Gastrocnemius medialis (tissue), 4 donors: Measurements from ENCODE around the gene DDX56. TPM values are rescaled to one million over a fixed set of nuclear protein-coding genes. Genes with fewer than 3 reads are reported as not detected.

ENCODE experiments used
- ATAC-seq, 2 donors: fragments of 150-250 bp; one replicate each; pipeline ENCODE4 v1.9.1; 2016
- DNase-seq, 2 donors: peaks; one replicate each; pipeline ENCODE4 v3.0.0-alpha.2; 2019
- H3K27ac ChIP-seq, 4 donors: fragments of 200-600 bp; sonication (generic); 1 replicate in 1 of 4; 2 replicates in 3 of 4; pipeline ENCODE4 v1.5.1; 2016 to 2018; ENCODE audit warnings: mild to moderate bottlenecking in 2 of 4, moderate library complexity in 1 of 4
- H3K27me3 ChIP-seq, 3 donors: fragments of 200-600 bp; sonication (generic) in 2 of 3; 1 replicate in 1 of 3; 2 replicates in 2 of 3; pipeline versions ENCODE4 v1.5.1 to v1.6.0; 2016 to 2019; ENCODE audit warnings: mild to moderate bottlenecking in 1 of 3, moderate library complexity in 1 of 3
- H3K36me3 ChIP-seq, 2 donors: fragments of 200-600 bp; sonication (generic) in 1 of 2; one replicate each; pipeline ENCODE4 v1.5.1; 2017 to 2018
- H3K4me1 ChIP-seq, 2 donors: fragments of 200-600 bp; sonication (generic) in 1 of 2; one replicate each; pipeline ENCODE4 v1.5.1; 2016 to 2017; ENCODE audit warnings: mild to moderate bottlenecking in 2 of 2
- H3K4me3 ChIP-seq, 4 donors: fragments of 200-600 bp; sonication (generic) in 3 of 4; 1 replicate in 1 of 4; 2 replicates in 3 of 4; pipeline ENCODE4 v1.5.1; 2016 to 2019; ENCODE audit warnings: mild to moderate bottlenecking in 2 of 4
- H3K9me3 ChIP-seq, 3 donors: fragments of 200-600 bp; sonication (generic) in 2 of 3; 1 replicate in 1 of 3; 2 replicates in 2 of 3; pipeline ENCODE4 v1.5.1; 2016 to 2019
- CTCF ChIP-seq, 5 experiments: fragments of 450-650 bp in 3 of 5; fragments of 200-600 bp in 2 of 5; sonication (generic) in 2 of 5; IDR thresholded peaks in 4 of 5; conservative IDR thresholded peaks in 1 of 5; 1 replicate in 4 of 5; 2 replicates in 1 of 5; pipeline ENCODE4 v1.5.1; 2016 to 2019; ENCODE audit warnings: antibody characterized with exemption in 5 of 5, mild to moderate bottlenecking in 3 of 5, moderate library complexity in 3 of 5
- POLR2A ChIP-seq, 2 donors: fragments of 450-650 bp; IDR thresholded peaks; one replicate each; pipeline ENCODE4 v1.6.1; 2017; ENCODE audit warnings: antibody characterized with exemption in 2 of 2, mild to moderate bottlenecking in 2 of 2, moderate library complexity in 2 of 2
- in situ Hi-C, 4 donors: fragments of 200-750 bp; cut with MboI; loops; one replicate each; pipeline versions ENCODE4 v1.15.0 to v1.8.0; 2017; ENCODE audit warnings: low sequenced_read_pairs in 4 of 4
- intact Hi-C: fragments of 100-400 bp; cut with DNase I; formaldehyde crosslinking; loops from one replicate; pipeline ENCODE4 v1.15.1; 2023; ENCODE audit warnings: low total_unique reads
- total RNA-seq, 4 donors: library from RNA; depleted of rRNA; stranded (reverse); fragments of >200 nt; gene quantifications; one replicate each; pipeline versions ENCODE4 v1.1.0 to v1.2.3, GENCODE V29; 2016

DDX56 gene
- total RNA-seq, 4 donors from 2014 or later: 57.7 to 73.2 (median 66.1) TPM

GRCh38 chr7:44566680-44567079 lies 7.0 kb downstream of the DDX56 start:
- Histone ChIP-seq H3K4me3 (no peak overlapping the region), H3K27ac (no peak overlapping the region), H3K4me1 (peaks cover 2 to 5% of the 10 kb centered on the region in 2 donors), H3K27me3 (no peaks in the 10 kb centered on the region), H3K9me3 (no peaks in the 10 kb centered on the region), H3K36me3 (peaks cover 0 to 83% of the 10 kb centered on the region in 2 donors)
- in situ Hi-C loops (no loop called here), intact Hi-C loops (loop anchor here (10.0 kb wide), 1 partner anchor 192 kb away; no protein-coding TSS in a partner anchor)
- no peak for ATAC-seq
- no peak for DNase-seq
- TF ChIP-seq CTCF (IDR thresholded peaks at IDR 0.05 in 4 of 5, conservative IDR thresholded peaks at IDR 0.05 in 1 of 5) (no peak), POLR2A (IDR thresholded peaks at IDR 0.05) (no peak)

GRCh38 chr7:44565795-44566559 lies 7.7 kb downstream of the DDX56 start:
- H3K27me3 ChIP-seq: no peaks in the 10 kb centered on the region
- peaks cover 2 to 5% of the 10 kb centered on the region in 2 donors for H3K4me1 ChIP-seq
- no peak for DNase-seq
- intact Hi-C loops: loop anchor here (1.0 to 10.0 kb wide), 2 partner anchors 191 to 325 kb away; no protein-coding TSS in a partner anchor
- H3K4me3 ChIP-seq: no peak overlapping the region
- H3K36me3 ChIP-seq: peaks cover 0 to 76% of the 10 kb centered on the region in 2 donors
- in situ Hi-C loops: no loop called here
- peak overlapping the region in 3 of 4 donors; percentile 28 to 56 (median 42) for H3K27ac ChIP-seq
- no peaks in the 10 kb centered on the region for H3K9me3 ChIP-seq
- TF ChIP-seq CTCF (IDR thresholded peaks at IDR 0.05 in 4 of 5, conservative IDR thresholded peaks at IDR 0.05 in 1 of 5): peak in 2 of 5 experiments; percentile 26 to 37
- TF ChIP-seq POLR2A (IDR thresholded peaks at IDR 0.05): no peak
- peak; percentile 27 to 46 for ATAC-seq

GRCh38 chr7:44565097-44565794 lies 8.5 kb downstream of the DDX56 start:
- peak; percentile 28 to 65 for DNase-seq
- Histone ChIP-seq H3K4me3 (no peak overlapping the region), H3K9me3 (no peaks in the 10 kb centered on the region), H3K27ac (peak overlapping the region in 3 of 4 donors; percentile 28 to 56 (median 42)), H3K27me3 (no peaks in the 10 kb centered on the region), H3K4me1 (peaks cover 2 to 5% of the 10 kb centered on the region in 2 donors), H3K36me3 (peaks cover 0 to 68% of the 10 kb centered on the region in 2 donors)
- intact Hi-C loops: loop anchor here (1.0 to 10.0 kb wide), 2 partner anchors 190 to 324 kb away; no protein-coding TSS in a partner anchor
- in situ Hi-C loops: no loop called here
- no peak for TF ChIP-seq POLR2A (IDR thresholded peaks at IDR 0.05)
- peak; percentile 92 to 99 (median 96) for TF ChIP-seq CTCF (IDR thresholded peaks at IDR 0.05 in 4 of 5, conservative IDR thresholded peaks at IDR 0.05 in 1 of 5)
- ATAC-seq: peak; percentile 89 to 92

- intact Hi-C loops: loop anchor here (1.0 to 10.0 kb wide), 2 partner anchors 190 to 323 kb away; no protein-coding TSS in a partner anchor
- H3K27ac ChIP-seq: peak overlapping the region in 1 of 4 donors; percentile 45
- no peak for DNase-seq
- in situ Hi-C loops: no loop called here
- H3K9me3 ChIP-seq: no peaks in the 10 kb centered on the region
- peaks cover 2 to 5% of the 10 kb centered on the region in 2 donors for H3K4me1 ChIP-seq
- no peak for ATAC-seq
- H3K36me3 ChIP-seq: peaks cover 0 to 62% of the 10 kb centered on the region in 2 donors
- no peak for TF ChIP-seq CTCF (IDR thresholded peaks at IDR 0.05 in 4 of 5, conservative IDR thresholded peaks at IDR 0.05 in 1 of 5)
- H3K4me3 ChIP-seq: no peak overlapping the region
- no peaks in the 10 kb centered on the region for H3K27me3 ChIP-seq
Observed at GRCh38 chr7:44564606-44565005, 9.1 kb downstream of the DDX56 start.
